Measurements from ENCODE around the gene ERCC6.

Gene ERCC6

GRCh38 chr10:49538381-49539319 lies at the start of gene ERCC6:
ERCC6 (minus strand) TSS chr10:49539121.
- peaks cover 4% of the 10 kb centered on the region for H3K9me3 Mint-ChIP-seq
- peaks cover 5% of the 10 kb centered on the region for H3K36me3 Mint-ChIP-seq (ENCODE audit: low read depth)
- peaks cover 15% of the 10 kb centered on the region for H3K27me3 Mint-ChIP-seq
- peaks cover 39% of the 10 kb centered on the region for H3K4me1 Mint-ChIP-seq (ENCODE audit: low read depth)
- H3K4me3 Mint-ChIP-seq, result peak within 1 kb of the TSS; percentile 92
- peak within 1 kb of the TSS; percentile 85 for H3K27ac Mint-ChIP-seq

GRCh38 chr10:49587981-49588380 lies 49.1 kb upstream of the ERCC6 start:
- H3K4me1 Mint-ChIP-seq (ENCODE audit: low read depth), result no peaks in the 10 kb centered on the region
- peaks cover 25% of the 10 kb centered on the region for H3K27me3 Mint-ChIP-seq
- no peak overlapping the region for H3K27ac Mint-ChIP-seq
- no peaks in the 10 kb centered on the region for H3K36me3 Mint-ChIP-seq (ENCODE audit: low read depth)
- no peak overlapping the region for H3K4me3 Mint-ChIP-seq
- peaks cover 6% of the 10 kb centered on the region for H3K9me3 Mint-ChIP-seq

- peaks cover 6% of the 10 kb centered on the region for H3K9me3 Mint-ChIP-seq
These were observed 46.5 kb upstream of the ERCC6 start for GRCh38 chr10:49585387-49585786.

GRCh38 chr10:49579621-49580020 lies 40.7 kb upstream of the ERCC6 start:
- Mint-ChIP-seq H3K4me3 (no peak overlapping the region), H3K4me1 (ENCODE audit: low read depth) (no peaks in the 10 kb centered on the region), H3K27ac (no peak overlapping the region), H3K27me3 (peaks cover 34% of the 10 kb centered on the region), H3K9me3 (no peaks in the 10 kb centered on the region), H3K36me3 (ENCODE audit: low read depth) (no peaks in the 10 kb centered on the region)

More at GRCh38 chr10:49585387-49585786, 46.5 kb upstream of the ERCC6 start:
- no peak overlapping the region for H3K4me3 Mint-ChIP-seq
- no peaks in the 10 kb centered on the region for H3K4me1 Mint-ChIP-seq (ENCODE audit: low read depth)
- no peak overlapping the region for H3K27ac Mint-ChIP-seq
- H3K27me3 Mint-ChIP-seq, result peaks cover 34% of the 10 kb centered on the region
- H3K36me3 Mint-ChIP-seq (ENCODE audit: low read depth), result no peaks in the 10 kb centered on the region

GRCh38 chr10:49578392-49578791 lies 39.5 kb upstream of the ERCC6 start:
- Mint-ChIP-seq H3K4me1 (ENCODE audit: low read depth) (no peaks in the 10 kb centered on the region), H3K27me3 (peaks cover 31% of the 10 kb centered on the region), H3K27ac (no peak overlapping the region), H3K4me3 (no peak overlapping the region), H3K9me3 (no peaks in the 10 kb centered on the region), H3K36me3 (ENCODE audit: low read depth) (no peaks in the 10 kb centered on the region)

- H3K9me3 Mint-ChIP-seq, result no peaks in the 10 kb centered on the region
- H3K27me3 Mint-ChIP-seq, result peaks cover 28% of the 10 kb centered on the region
- H3K4me1 Mint-ChIP-seq (ENCODE audit: low read depth), result no peaks in the 10 kb centered on the region
- H3K36me3 Mint-ChIP-seq (ENCODE audit: low read depth), result no peaks in the 10 kb centered on the region
- H3K4me3 Mint-ChIP-seq, result no peak overlapping the region
- no peak overlapping the region for H3K27ac Mint-ChIP-seq
These were observed 38.4 kb upstream of the ERCC6 start for GRCh38 chr10:49577182-49577925.

GRCh38 chr10:49575489-49576072 lies 36.7 kb upstream of the ERCC6 start:
- H3K27ac Mint-ChIP-seq, result no peak overlapping the region
- no peaks in the 10 kb centered on the region for H3K36me3 Mint-ChIP-seq (ENCODE audit: low read depth)
- no peaks in the 10 kb centered on the region for H3K9me3 Mint-ChIP-seq
- no peak overlapping the region for H3K4me3 Mint-ChIP-seq
- peaks cover 6% of the 10 kb centered on the region for H3K4me1 Mint-ChIP-seq (ENCODE audit: low read depth)
- H3K27me3 Mint-ChIP-seq, result peaks cover 30% of the 10 kb centered on the region

GRCh38 chr10:49572594-49573114 lies 33.7 kb upstream of the ERCC6 start:
- peaks cover 4% of the 10 kb centered on the region for H3K9me3 Mint-ChIP-seq
- H3K36me3 Mint-ChIP-seq (ENCODE audit: low read depth), result no peaks in the 10 kb centered on the region
- peaks cover 40% of the 10 kb centered on the region for H3K27me3 Mint-ChIP-seq
- peaks cover 32% of the 10 kb centered on the region for H3K4me1 Mint-ChIP-seq (ENCODE audit: low read depth)
- H3K27ac Mint-ChIP-seq, result no peak overlapping the region
- H3K4me3 Mint-ChIP-seq, result no peak overlapping the region

GRCh38 chr10:49571388-49571787 lies 32.5 kb upstream of the ERCC6 start:
- Mint-ChIP-seq H3K4me3 (no peak overlapping the region), H3K9me3 (peaks cover 4% of the 10 kb centered on the region), H3K27ac (no peak overlapping the region), H3K4me1 (ENCODE audit: low read depth) (peaks cover 37% of the 10 kb centered on the region), H3K36me3 (ENCODE audit: low read depth) (no peaks in the 10 kb centered on the region), H3K27me3 (peaks cover 36% of the 10 kb centered on the region)

GRCh38 chr10:49569031-49569631 lies 30.2 kb upstream of the ERCC6 start:
- Mint-ChIP-seq H3K36me3 (ENCODE audit: low read depth) (no peaks in the 10 kb centered on the region), H3K4me3 (peak overlapping the region; percentile 67), H3K27me3 (peaks cover 46% of the 10 kb centered on the region), H3K27ac (peak overlapping the region; percentile 91), H3K4me1 (ENCODE audit: low read depth) (peaks cover 37% of the 10 kb centered on the region), H3K9me3 (peaks cover 4% of the 10 kb centered on the region)

- no peaks in the 10 kb centered on the region for H3K36me3 Mint-ChIP-seq (ENCODE audit: low read depth)
- peak overlapping the region; percentile 67 for H3K4me3 Mint-ChIP-seq
- peaks cover 48% of the 10 kb centered on the region for H3K27me3 Mint-ChIP-seq
- peaks cover 37% of the 10 kb centered on the region for H3K4me1 Mint-ChIP-seq (ENCODE audit: low read depth)
- H3K27ac Mint-ChIP-seq, result peak overlapping the region; percentile 91
- peaks cover 4% of the 10 kb centered on the region for H3K9me3 Mint-ChIP-seq
These were observed 29.3 kb upstream of the ERCC6 start for GRCh38 chr10:49568235-49568634.

- Mint-ChIP-seq H3K4me1 (ENCODE audit: low read depth) (peaks cover 37% of the 10 kb centered on the region), H3K27ac (peak overlapping the region; percentile 91), H3K9me3 (peaks cover 4% of the 10 kb centered on the region), H3K4me3 (no peak overlapping the region), H3K27me3 (peaks cover 47% of the 10 kb centered on the region), H3K36me3 (ENCODE audit: low read depth) (no peaks in the 10 kb centered on the region)
These were observed 28.9 kb upstream of the ERCC6 start for GRCh38 chr10:49567810-49568209.

GRCh38 chr10:49564461-49565009 lies 25.6 kb upstream of the ERCC6 start:
- Mint-ChIP-seq H3K27ac (no peak overlapping the region), H3K9me3 (peaks cover 4% of the 10 kb centered on the region), H3K36me3 (ENCODE audit: low read depth) (no peaks in the 10 kb centered on the region), H3K4me1 (ENCODE audit: low read depth) (peaks cover 24% of the 10 kb centered on the region), H3K4me3 (no peak overlapping the region), H3K27me3 (peaks cover 41% of the 10 kb centered on the region)

GRCh38 chr10:49562893-49563292 lies 24.0 kb upstream of the ERCC6 start:
- no peaks in the 10 kb centered on the region for H3K36me3 Mint-ChIP-seq (ENCODE audit: low read depth)
- peaks cover 7% of the 10 kb centered on the region for H3K4me1 Mint-ChIP-seq (ENCODE audit: low read depth)
- no peak overlapping the region for H3K4me3 Mint-ChIP-seq
- no peak overlapping the region for H3K27ac Mint-ChIP-seq
- peaks cover 29% of the 10 kb centered on the region for H3K27me3 Mint-ChIP-seq
- no peaks in the 10 kb centered on the region for H3K9me3 Mint-ChIP-seq

Data from stimulated activated naive CD8-positive, alpha-beta T cell treated with anti-CD3 and anti-CD28 coated beads, Interleukin-15, Interleukin-2, amounts not matched to agents 100 ng/mL and 50 ng/mL, for 24 hours (primary cell).